Cardiac muscle cell (in vitro differentiated cells and primary cell): ENCODE measurements around the gene ZCCHC12. TPM values are rescaled to one million over a fixed set of nuclear protein-coding genes. Genes with fewer than 3 reads are reported as not detected.

Experiments used
- DNase-seq, 2 donors: peaks; one replicate each; pipeline versions ENCODE4 v3.0.0 to v3.0.0-alpha.2; 2010 to 2017; ENCODE audit warnings: low read depth in 1 of 2, low spot score in 1 of 2
- H3K27ac ChIP-seq: fragments of 200-600 bp; sonication (generic); 2 replicates; pipeline ENCODE4 v1.5.1; 2016
- H3K27me3 ChIP-seq: fragments of 200-600 bp; sonication (generic); 2 replicates; pipeline ENCODE4 v1.6.0; 2016; ENCODE audit warnings: control low read depth
- H3K36me3 ChIP-seq: fragments of 200-600 bp; sonication (generic); 2 replicates; pipeline ENCODE4 v1.5.1; 2016; ENCODE audit warnings: control low read depth
- H3K4me1 ChIP-seq: fragments of 200-600 bp; sonication (generic); 2 replicates; pipeline ENCODE4 v1.8.1; 2017; ENCODE audit warnings: low read depth, mild to moderate bottlenecking, mixed run types
- H3K4me3 ChIP-seq: fragments of 200-600 bp; sonication (generic); 2 replicates; pipeline ENCODE4 v1.5.1; 2016; ENCODE audit warnings: mild to moderate bottlenecking
- H3K9me3 ChIP-seq: fragments of 200-600 bp; sonication (generic); 2 replicates; pipeline ENCODE4 v1.5.1; 2017; ENCODE audit warnings: low read depth, mild to moderate bottlenecking, control low read depth
- CTCF ChIP-seq: IDR thresholded peaks from 2 replicates; pipeline ENCODE4 v1.5.1; 2012; ENCODE audit warnings: low read depth, mild to moderate bottlenecking, low read length
- polyA plus RNA-seq: library from polyadenylated mRNA; unstranded; fragments of >200 nt; fragmentation: Nextera tagmentation; extraction: Ambion mirVana; gene quantifications from 2 replicates; pipeline ENCODE4 v1.2.1, GENCODE V29; 2016
- total RNA-seq: library from RNA; depleted of rRNA; stranded (reverse); fragments of >200 nt; gene quantifications from 2 replicates; pipeline ENCODE4 v1.2.3, GENCODE V29; 2016

Gene ZCCHC12
- total RNA-seq, result 2.5 and 5.0 TPM in 2 replicates
- polyA plus RNA-seq, result 1.1 and 1.3 TPM in 2 replicates

DNA sequence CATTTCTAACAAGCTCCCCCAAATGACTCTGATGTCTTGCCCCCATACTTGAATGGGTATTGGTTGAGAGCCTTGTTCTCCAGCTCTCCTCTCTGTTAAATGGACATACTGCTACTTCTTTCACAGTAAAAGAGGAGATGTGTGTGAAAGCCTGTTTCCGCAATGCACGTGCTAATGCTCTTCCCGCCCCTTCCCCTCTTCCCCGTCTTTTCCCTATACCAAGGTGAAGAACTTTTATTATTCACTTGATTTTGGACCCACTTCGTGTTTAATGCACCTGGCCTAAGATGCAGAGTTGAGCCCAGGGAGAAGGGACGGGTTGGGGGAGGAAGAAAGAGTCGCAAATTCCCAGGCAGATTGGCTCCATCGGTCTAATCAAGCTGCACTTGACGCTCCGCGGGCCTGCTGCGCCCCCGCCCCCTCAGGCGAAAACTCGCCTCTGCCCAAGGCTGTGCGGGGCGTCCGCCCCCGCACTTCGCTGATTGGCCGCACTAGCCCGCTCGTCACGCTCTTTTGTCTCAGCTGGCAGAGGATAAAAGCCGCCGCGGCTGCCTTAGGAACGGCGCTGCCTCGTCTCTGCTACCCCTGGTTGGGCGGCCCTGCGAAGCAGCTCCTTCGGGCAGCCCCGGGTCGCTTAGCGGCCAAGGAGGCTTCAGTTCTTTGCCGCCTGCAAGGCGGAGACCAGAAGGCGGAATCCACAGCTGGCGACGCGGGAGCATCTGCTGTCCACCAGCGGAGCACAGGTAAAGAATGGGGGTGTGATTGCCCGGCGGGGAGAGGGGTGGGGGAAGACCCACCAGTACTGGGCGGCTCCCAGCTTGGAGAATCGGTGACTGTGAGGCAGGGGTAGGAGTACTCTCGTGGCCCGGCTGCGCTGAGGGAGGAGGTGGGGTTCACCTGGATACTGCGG lies at the start of gene ZCCHC12:
Gene ZCCHC12 (plus strand): TSS at position 562 of the 910 bp plus-strand sequence. CDS start 1,421 bp downstream, outside the sequence.
- H3K4me1 ChIP-seq, result no peaks in the 10 kb centered on the region
- peak within 1 kb of the TSS; percentile 21 for H3K4me3 ChIP-seq
- peak; percentile 64 to 87 for DNase-seq
- no peaks in the 10 kb centered on the region for H3K9me3 ChIP-seq
- TF ChIP-seq CTCF, result no peak
- H3K36me3 ChIP-seq, result no peaks in the 10 kb centered on the region
- no peak within 1 kb of the TSS for H3K27ac ChIP-seq
- peaks cover 47% of the 10 kb centered on the region for H3K27me3 ChIP-seq

DNA sequence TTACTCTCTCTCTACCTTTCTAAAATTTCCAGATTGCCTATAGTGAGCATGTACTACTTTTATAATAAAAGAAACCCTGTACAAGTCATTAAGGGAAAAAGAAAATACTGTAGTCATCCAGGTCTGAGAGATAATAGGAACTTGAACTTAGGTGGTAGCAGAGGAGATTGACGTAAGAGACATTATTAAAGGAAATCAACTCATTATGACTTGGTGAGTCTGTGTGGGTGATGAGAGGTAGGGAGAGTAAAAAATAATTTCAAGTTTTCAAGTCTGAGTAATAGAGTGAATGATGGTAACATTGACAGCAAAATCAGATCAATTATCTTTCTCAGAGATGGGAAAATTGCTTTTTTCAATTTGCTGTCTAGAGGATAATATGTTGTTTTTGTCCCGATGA lies 44.0 kb upstream of the ZCCHC12 start:
- Histone ChIP-seq H3K9me3 (no peaks in the 10 kb centered on the region), H3K4me1 (no peaks in the 10 kb centered on the region), H3K4me3 (no peak overlapping the region), H3K27ac (no peak overlapping the region), H3K27me3 (no peaks in the 10 kb centered on the region), H3K36me3 (no peaks in the 10 kb centered on the region)
- no peak for DNase-seq
- TF ChIP-seq CTCF, result no peak

- H3K9me3 ChIP-seq, result no peaks in the 10 kb centered on the region
- peak in 1 of 2 donors; percentile 51 for DNase-seq
- no peak overlapping the region for H3K4me3 ChIP-seq
- H3K4me1 ChIP-seq, result no peaks in the 10 kb centered on the region
- no peaks in the 10 kb centered on the region for H3K27me3 ChIP-seq
- no peak for TF ChIP-seq CTCF
- no peaks in the 10 kb centered on the region for H3K36me3 ChIP-seq
- no peak overlapping the region for H3K27ac ChIP-seq
Observed at GRCh38 chrX:118780509-118780908, 43.1 kb upstream of the ZCCHC12 start.

- no peak overlapping the region for H3K27ac ChIP-seq
Observed at GRCh38 chrX:118780911-118781310, 42.7 kb upstream of the ZCCHC12 start.

More at GRCh38 chrX:118780911-118781310, 42.7 kb upstream of the ZCCHC12 start:
- DNase-seq, result peak in 1 of 2 donors; percentile 78
- H3K36me3 ChIP-seq, result no peaks in the 10 kb centered on the region
- no peaks in the 10 kb centered on the region for H3K4me1 ChIP-seq
- no peaks in the 10 kb centered on the region for H3K27me3 ChIP-seq
- H3K4me3 ChIP-seq, result no peak overlapping the region
- no peaks in the 10 kb centered on the region for H3K9me3 ChIP-seq
- TF ChIP-seq CTCF, result no peak
